ENCODE measurements around the gene TCEAL1.
"Not testable (repeated sequence)": the region's sequence is repeated elsewhere in the genome, so short reads cannot be mapped to it uniquely, and the experiment has no call there.

TCEAL1 gene

GRCh38 chrX:103635436-103635835, 6.7 kb downstream of the TCEAL1 start:
- no peak for DNase-seq (ENCODE audit: low read depth in 2 of 2)

DNA sequence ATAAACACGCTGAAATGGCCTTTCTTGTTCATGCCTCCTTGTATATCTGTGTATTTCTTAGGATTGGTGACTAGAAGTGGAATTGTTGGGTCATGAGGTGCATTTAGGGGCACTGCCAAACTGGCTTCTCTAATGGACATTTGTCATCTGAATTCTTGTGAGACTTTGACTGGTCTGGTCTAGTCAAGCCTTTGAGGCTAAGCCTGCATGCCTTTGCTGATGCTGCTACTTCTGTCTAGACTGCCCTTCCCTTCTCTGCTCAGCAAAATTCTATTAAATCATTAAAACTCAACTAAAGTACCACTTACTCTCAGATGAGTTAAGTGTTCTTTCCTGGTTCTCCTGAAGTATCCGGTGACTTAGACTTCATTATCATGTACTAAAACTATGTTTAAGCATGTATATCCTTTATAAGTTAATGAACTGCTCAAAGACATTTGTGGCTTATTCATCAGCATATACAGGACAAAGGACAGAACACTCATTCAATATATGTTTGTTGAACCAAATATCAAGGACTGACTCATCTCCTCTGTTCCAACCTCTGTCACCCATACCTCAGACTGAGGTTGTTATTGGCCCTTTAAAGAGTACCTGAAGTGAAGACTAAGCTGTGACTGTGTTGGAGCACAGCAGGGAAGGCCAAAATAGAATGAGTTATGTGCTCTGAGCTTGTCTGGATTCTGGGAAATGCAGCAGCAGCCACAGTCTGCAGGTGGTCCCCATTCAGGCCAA, 9.0 kb downstream of the TCEAL1 start:
- DNase-seq (ENCODE audit: low read depth in 2 of 2): no peak

DNA sequence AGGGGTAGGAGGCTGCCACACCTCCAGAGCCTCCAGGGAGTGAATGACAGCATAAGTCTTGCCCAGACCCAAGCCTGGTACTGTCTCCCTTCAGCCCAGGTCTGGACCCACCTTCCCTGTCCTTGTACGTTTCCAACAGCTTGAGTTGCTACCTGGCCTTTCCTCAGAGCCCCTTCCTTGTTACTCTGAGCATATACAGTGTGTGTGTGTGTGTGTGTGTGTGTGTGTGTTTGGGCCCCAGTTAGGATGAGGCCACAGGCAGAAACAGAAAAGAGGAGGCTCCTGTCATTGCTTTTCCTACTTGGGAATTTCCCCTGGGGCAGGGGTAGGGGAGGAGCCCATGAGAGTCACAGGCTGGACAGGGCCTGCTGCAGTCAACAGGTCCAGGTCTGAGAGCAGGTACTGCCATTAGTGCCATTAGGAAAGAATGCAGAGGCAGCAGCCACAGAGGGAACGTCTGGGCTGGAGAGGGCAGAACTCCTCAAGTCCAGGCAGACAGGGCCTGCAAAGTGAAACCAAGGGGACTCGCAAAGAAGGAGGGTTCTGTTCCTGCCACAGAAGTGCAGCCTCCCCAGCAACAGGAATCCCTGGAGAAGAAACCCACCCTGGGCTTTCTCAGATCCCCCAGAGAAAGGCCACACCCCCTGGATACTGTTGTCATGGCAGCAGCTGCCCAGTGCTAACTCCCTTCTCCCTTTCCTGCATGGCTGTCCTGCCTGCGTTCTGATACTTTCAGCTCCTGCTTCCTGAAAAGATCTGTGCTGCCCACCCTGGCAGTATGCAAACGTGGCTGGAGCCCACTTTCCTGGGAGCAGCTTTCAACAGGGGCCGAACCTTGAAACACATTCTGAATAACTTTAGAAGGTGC, 9.9 kb downstream of the TCEAL1 start:
- not testable (repeated sequence) for DNase-seq (ENCODE audit: low read depth in 2 of 2)

GRCh38 chrX:103640401-103641155, 11.8 kb downstream of the TCEAL1 start:
- DNase-seq (ENCODE audit: low read depth in 2 of 2): no peak

DNA sequence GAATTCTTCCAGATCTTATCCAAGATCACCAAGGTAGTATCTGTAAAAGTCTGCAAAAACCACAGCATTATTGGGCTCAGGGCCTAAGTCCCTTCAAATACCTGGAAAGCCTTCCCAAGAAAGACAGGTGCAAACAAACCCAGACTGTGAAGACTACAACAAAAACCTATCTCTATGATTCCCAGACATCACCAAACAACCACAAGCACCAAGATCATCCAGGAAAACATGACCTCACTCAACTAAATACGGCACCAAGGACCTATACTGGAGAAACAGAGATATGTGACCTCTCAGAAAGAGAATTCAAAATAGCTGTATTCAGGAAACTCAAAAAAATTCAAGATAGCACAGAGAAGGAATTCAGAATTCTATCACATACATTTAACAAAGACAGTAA, 15.3 kb downstream of the TCEAL1 start:
- DNase-seq (ENCODE audit: low read depth in 2 of 2): no peak

DNA sequence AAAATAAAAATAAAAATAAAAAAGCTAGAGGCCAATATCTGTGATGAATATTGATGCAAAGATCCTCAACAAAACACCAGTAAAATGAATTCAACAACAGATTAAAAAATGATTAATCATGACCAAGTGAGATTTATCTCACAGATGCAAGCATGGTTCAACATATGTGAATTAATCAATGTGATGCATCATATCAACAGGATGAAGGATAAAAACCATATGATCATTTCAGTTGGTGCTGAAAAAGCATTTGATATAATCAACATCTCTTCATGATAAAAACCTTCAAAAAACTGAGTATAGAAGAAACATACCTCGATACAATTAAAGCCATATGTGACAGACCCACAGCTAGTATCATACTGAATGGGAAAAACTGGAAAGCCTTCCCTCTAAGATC, 18.9 kb downstream of the TCEAL1 start:
- DNase-seq (ENCODE audit: low read depth in 2 of 2): no peak

- no peak for DNase-seq (ENCODE audit: low read depth in 2 of 2)
Measured at GRCh38 chrX:103651151-103651773, 22.5 kb downstream of the TCEAL1 start.

GRCh38 chrX:103655230-103656000, 26.6 kb downstream of the TCEAL1 start:
- DNase-seq (ENCODE audit: low read depth in 2 of 2): not testable (repeated sequence)

DNA sequence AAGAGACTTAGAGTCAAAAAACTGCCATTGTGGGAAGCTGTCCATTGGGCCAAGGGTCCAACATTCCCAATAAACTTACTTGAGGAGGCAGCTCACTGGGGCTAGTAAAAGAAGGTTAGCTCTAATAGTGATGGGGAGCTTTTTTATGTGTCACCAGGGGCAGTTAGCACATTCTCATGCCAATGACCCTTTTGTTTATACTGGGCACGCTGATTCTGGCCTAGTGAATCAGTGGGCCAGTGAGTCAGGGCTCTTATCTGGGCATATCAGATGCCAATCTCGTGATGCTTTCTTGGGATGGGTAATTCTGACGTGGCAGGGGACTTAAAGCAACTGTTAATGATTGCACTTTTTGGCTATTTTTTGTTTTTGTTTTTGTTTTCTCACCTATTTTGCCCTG, 27.8 kb downstream of the TCEAL1 start:
- no peak for DNase-seq (ENCODE audit: low read depth in 2 of 2)

- not testable (repeated sequence) for DNase-seq (ENCODE audit: low read depth in 2 of 2)
Measured at GRCh38 chrX:103657066-103657465, 28.3 kb downstream of the TCEAL1 start.

DNA sequence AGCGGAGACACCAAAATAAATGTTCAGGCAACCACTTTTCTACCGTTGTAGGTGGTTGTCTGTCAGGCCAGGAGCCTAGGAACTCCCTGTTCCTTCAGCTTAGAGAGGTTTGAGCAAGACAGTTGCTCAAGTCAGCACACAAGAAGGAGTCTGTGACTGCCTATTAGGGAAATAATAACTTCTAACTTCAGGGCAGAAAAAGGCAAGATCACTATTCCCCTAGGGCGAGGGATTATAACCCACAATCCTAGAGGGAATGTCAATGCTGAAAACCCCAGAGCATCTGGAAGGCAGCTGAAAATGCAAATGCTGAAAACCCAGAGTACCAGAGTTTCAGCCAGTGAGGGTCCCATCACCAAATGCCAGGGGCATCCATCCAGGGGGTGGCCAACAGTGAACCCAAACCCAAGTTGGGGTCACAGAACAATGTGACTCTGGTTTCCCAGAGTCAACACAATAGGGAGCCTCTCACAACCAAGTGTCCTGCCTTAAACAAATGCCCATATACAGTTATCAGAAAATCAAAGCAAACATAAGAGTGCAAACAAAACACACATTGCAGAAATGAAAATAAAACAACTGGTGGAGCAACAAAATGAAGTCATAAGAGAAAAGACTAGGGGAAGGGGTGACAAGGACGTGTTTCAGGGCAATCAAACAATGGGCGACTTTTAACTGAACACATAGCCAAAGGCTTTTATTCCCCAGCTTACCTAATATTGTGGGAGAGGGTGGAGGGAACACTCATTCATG, 30.1 kb downstream of the TCEAL1 start:
- DNase-seq (ENCODE audit: low read depth in 2 of 2): no peak

DNA sequence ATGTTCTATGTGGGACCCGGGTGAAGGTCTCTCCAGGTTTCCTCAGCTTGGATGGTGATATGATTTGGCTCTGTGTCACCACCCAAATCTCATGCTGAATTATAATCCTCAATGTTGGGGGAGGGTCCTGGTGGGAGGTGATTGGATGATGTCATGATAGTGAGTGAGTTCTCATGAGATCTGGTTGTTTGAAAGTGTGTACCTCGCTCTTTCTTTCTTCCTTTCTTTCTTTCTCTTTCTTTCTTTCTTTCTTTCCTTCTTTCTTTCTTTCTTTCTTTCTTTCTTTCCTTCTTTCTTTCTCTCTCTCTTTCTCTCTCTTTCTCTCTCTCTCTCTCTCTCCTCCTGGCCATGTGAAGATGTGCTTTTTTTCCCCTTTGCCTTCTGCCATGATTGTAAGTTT, 30.7 kb downstream of the TCEAL1 start:
- not testable (repeated sequence) for DNase-seq (ENCODE audit: low read depth in 2 of 2)

DNA sequence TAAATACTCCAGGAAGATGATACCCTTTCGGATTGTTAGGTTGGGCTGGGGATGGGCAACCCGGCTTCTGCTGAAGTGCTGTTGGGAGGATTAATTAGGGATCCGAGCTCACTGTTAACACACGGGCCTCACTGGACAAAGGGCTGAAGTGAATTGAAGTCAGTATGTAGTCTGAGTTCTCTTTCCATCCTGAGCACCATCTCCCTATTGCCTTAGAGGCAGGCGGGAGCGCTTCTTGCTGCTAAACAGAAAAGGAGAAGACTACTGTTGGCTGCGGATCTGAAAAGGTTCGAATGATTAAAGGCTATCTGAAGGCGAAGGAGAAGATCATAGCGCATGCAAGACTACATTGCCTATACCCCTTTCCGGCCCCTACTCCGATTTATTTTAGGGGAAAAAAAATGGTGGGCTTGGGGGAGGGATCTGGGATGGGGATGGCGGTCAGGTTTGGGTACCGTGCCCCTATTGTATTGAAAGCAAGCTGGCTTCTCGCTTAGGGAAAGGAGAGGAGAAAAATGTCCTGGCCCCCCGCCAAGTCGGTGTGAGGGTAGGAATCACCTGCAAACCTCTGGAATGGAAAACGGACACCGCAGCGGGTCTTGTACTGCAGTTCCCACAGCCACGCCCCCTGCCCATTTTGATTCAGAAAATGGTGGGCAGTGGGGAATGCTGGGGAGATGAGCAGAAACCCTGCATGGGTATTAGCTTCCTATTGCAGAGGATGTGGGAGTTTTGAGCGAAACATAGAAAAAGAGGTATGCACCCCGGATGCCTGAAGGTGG, 35.4 kb downstream of the TCEAL1 start:
- no peak for DNase-seq (ENCODE audit: low read depth in 2 of 2)

DNA sequence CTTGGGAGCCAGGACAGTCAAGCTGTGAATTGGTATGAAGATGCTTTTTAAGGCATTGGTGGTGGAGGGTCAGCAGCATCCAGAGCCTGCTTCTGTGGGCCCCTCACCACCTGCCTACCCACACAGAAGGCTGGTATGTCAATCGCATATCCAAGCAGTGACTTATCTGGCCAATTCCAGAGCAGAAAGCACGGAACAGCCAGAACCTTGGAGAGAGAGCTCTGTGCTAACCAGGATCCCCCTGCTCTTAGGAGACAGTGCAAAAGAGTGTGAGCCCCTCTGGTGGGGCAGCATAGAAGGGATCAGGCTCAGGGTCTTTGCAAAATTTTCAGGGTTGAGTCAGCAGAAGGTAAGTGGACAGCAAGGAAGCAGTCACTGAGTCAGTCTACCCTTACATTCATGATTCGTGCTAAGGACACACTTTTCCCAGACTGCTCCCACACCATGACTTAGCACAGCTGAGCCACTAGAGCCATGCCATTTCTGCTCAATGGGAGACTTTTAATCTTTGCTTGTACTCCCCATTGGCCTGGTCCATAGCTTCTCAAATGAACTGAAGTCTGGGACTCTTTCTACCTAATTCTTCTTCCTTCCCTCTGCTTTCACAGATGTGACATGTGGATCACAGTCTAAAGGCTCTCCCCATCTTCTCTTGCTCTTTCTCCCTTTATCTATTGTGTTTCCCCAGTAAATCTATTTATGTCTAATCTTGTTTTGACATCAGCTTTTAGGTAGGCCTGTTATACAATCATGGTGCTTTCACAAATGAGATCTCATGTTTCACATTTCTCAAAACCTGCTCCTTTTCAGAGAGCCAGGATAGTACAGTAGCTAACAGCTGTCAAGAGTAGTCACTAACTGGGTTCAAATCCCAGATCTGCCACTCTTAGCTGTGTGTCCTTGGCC, 37.7 kb downstream of the TCEAL1 start:
- no peak for DNase-seq (ENCODE audit: low read depth in 2 of 2)

GRCh38 chrX:103669745-103670144, 41.0 kb downstream of the TCEAL1 start:
- DNase-seq (ENCODE audit: low read depth in 2 of 2): no peak

DNA sequence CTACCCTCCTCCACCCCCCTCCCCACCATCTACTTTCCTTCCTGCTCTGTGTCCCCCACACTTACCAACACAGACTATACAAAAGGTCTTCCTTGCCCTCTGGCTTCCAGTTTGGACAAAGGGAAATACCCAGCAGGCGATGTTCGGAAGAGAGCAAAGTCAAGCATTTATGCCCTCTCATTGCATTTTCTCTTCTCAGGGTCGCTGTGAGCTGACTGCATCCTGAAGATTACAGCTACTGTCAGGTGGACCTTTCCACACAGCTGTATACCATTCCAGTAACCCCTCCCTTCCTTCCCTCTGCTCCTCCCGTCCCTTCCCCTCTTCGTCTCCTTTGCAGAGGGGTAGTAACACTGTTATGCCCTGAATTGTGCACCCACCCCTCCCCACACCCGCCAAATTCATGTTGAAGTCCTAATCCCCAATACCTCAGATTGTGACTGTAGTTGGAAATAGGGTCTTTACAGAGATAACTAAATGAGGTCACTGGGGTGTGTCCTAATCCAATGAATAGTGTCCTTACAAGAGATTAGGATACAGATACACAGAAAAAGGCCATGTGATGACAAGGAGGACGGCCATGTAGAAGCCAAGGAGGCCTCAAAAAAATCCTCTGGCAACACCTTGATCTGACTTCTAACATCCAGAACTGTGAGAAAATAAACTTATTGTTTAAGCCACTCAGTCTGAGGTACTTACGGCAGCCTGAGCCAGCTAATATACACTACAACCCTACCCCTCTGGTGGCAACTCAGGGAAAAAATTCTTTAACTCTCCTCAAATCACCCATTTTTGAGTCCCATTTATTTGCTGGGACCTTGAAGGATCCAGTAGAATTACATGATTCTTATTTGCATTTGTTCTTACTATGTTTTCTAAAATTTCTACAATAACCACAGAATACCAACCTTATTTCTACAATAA, 46.0 kb downstream of the TCEAL1 start:
- no peak for DNase-seq (ENCODE audit: low read depth in 2 of 2)

DNA sequence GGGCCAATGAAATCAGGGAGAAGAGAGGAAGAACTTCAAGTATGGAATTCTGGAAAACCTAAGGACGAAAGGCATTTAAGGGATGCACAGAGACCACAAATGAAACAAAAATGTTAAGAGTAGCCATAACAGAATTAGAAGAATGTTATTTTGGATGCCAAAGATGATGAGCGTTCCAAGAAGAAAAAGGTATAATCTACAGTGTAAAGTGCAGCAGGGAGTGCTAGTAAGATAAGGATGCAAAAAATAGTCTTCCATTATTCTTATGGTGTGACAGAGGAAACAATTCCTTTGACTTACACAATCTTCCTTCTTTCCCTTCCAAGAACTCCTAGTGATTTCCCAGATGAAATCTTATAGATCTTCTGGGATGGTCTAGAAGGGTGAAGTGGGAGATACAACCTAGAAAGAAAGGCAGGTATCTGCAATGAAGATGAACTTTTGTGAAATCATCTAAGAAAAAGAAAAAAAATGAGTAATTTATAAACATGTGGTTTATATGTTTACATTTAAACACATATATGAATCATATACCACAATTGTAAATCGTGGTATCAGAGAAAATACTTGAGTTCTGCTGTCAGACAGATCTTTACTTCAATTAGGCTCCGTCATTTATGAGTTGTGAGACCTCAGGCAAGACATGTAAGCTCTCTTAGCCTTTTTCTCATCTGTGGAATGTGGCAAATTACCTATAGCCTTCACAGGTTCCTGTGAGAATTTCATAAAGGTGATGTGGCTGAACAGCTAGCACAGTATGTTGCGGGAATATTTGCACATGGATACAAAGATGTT, 49.6 kb downstream of the TCEAL1 start:
- no peak for DNase-seq (ENCODE audit: low read depth in 2 of 2)
